K562 (cell line): ENCODE data around the gene CRADD. TPM values are rescaled to one million over a fixed set of nuclear protein-coding genes. Genes with fewer than 3 reads are reported as not detected.
A peak's percentile ranks its signal among the peaks of the same experiment; 100 is the strongest.

Experiments used
- CREM ChIP-seq: IDR thresholded peaks from 2 replicates; pipeline ENCODE4 v1.6.1; 2014; ENCODE audit warnings: antibody characterized with exemption, low read depth
- FOXK2 ChIP-seq, 2 experiments: fragments of 450-650 bp; IDR thresholded peaks in 1 of 2; conservative IDR thresholded peaks in 1 of 2; 2 replicates each; pipeline ENCODE4 v1.6.1; 2016; ENCODE audit warnings: low read depth in 2 of 2, mild to moderate bottlenecking in 1 of 2
- HDAC2 ChIP-seq: fragments of 450-650 bp; IDR thresholded peaks from 2 replicates; pipeline ENCODE4 v1.6.1; 2016; ENCODE audit warnings: mild to moderate bottlenecking
- MGA ChIP-seq: fragments of 450-650 bp; IDR thresholded peaks from 2 replicates; pipeline ENCODE4 v1.6.1; 2016; ENCODE audit warnings: mild to moderate bottlenecking, moderate library complexity
- NCOA1 ChIP-seq: fragments of 450-650 bp; IDR thresholded peaks from 2 replicates; pipeline ENCODE4 v1.6.1; 2016; ENCODE audit warnings: low read depth
- NFE2 ChIP-seq: IDR thresholded peaks from 2 replicates; pipeline ENCODE4 v1.6.1; 2014; ENCODE audit warnings: antibody characterized with exemption, low read depth
- PBX2 ChIP-seq, 2 experiments: IDR thresholded peaks in 1 of 2; conservative IDR thresholded peaks in 1 of 2; 2 replicates each; pipeline ENCODE4 v1.6.1; 2016; ENCODE audit warnings: low read depth in 2 of 2, mild to moderate bottlenecking in 1 of 2, missing compliant biosample characterization in 1 of 2, missing genetic modification characterization in 1 of 2, moderate library complexity in 1 of 2
- PHF8 ChIP-seq: fragments of 200-600 bp; sonication (generic); IDR thresholded peaks from 2 replicates; pipeline ENCODE4 v1.6.1; 2012; ENCODE audit warnings: mixed run types, mild to moderate bottlenecking, inconsistent platforms, low read length, moderate library complexity, borderline replicate concordance
- VEZF1 ChIP-seq: fragments of 200-800 bp; sonication (Bioruptor generic); IDR thresholded peaks from 2 replicates; pipeline ENCODE4 v1.6.1; 2017; ENCODE audit warnings: missing genetic modification characterization, missing compliant biosample characterization
- ZNF253 ChIP-seq: fragments of 250-450 bp; sonication (Bioruptor Pico); conservative IDR thresholded peaks from 2 replicates; pipeline ENCODE4 v1.6.1; 2021; ENCODE audit warnings: mild to moderate bottlenecking
- polyA plus RNA-seq, 8 experiments: library from polyadenylated mRNA; depleted of rRNA in 4 of 8; stranded (reverse) in 5 of 8; unstranded in 3 of 8; fragments of >200 nt; fragmentation: Nextera tagmentation in 2 of 8; fragmentation: Illumina TruSeq in 1 of 8; extraction: Ambion mirVana in 2 of 8; extraction: Trizol in 1 of 8; gene quantifications; 2 replicates each; pipeline versions ENCODE4 v1.2.1 to v1.2.3, GENCODE V29; 2011 to 2014; ENCODE audit warnings: inconsistent platforms in 1 of 8, missing spikeins in 1 of 8
- total RNA-seq, 7 experiments: library from RNA; depleted of rRNA in 6 of 7; stranded (reverse); fragments of >200 nt in 6 of 7; fragmentation: Illumina TruSeq in 2 of 7; extraction: Trizol in 2 of 7; gene quantifications; 2 replicates each; pipeline versions ENCODE4 v1.2.1 to v1.2.3, GENCODE V29; 2011 to 2021; ENCODE audit warnings: low replicate concordance in 1 of 7

The CRADD gene
- total and polyA plus RNA-seq, 9 of the 15 experiments (the other 6 are each of a cell fraction or from before 2014, with no cell fraction given): 20.5 to 41.1 (median 25.9) TPM

- TF ChIP-seq VEZF1 (CRISPR knock-in tag) (peak; percentile 39; the same call in 1 of the 2 replicates), NCOA1 (peak; percentile 41; the same call in 1 of the 2 replicates), ZNF253 (no peak), PBX2 (CRISPR knock-in tag; IDR thresholded peaks at IDR 0.05; ENCODE audit: low read depth) (no peak), PBX2 (tag; conservative IDR thresholded peaks at IDR 0.05; ENCODE audit: low read depth) (peak; percentile 63; the same call in 1 of the 2 replicates), NFE2 (peak; percentile 22; the same call in 1 of the 2 replicates), HDAC2 (peak; percentile 65; the same call in 1 of the 2 replicates), FOXK2 (conservative IDR thresholded peaks at IDR 0.05 in 1 of 2, IDR thresholded peaks at IDR 0.05 in 1 of 2; ENCODE audit: low read depth in 2 of 2) (0 out of 4 replicates have a peak, but pooled peaks have one; percentile 35 to 46), MGA (peak; percentile 71), PHF8 (no peak), CREM (peak; percentile 83)
Measured at GRCh38 chr12:93773122-93773871, 96.1 kb downstream of the CRADD start (continued).
